MM.1S (cell line): Measurements from ENCODE around the gene JAML.

Source experiments
- DNase-seq: peaks from one replicate; pipeline ENCODE4 v3.0.0-alpha.2; 2015
- H2AFZ ChIP-seq: fragments of 300-600 bp; sonication (generic); 2 replicates; pipeline ENCODE4 v1.6.0; 2016; ENCODE audit warnings: antibody characterized with exemption, low read length
- H3F3A ChIP-seq: fragments of 300-600 bp; sonication (generic); 2 replicates; pipeline ENCODE4 v1.6.1; 2016; ENCODE audit warnings: mild to moderate bottlenecking, antibody characterized with exemption, low read length, moderate library complexity, mixed read lengths; ENCODE audit not compliant: insufficient read depth
- H3K27ac ChIP-seq: fragments of 300-600 bp; sonication (generic); 2 replicates; pipeline ENCODE4 v1.5.1; 2016; ENCODE audit warnings: mild to moderate bottlenecking, low read length
- H3K27me3 ChIP-seq: fragments of 300-600 bp; sonication (generic); replicated peaks from 2 replicates; pipeline ENCODE4 v1.6.0; 2016; ENCODE audit warnings: low read length; ENCODE audit not compliant: insufficient read depth
- H3K36me3 ChIP-seq: fragments of 300-600 bp; sonication (generic); replicated peaks from 2 replicates; pipeline ENCODE4 v1.6.1; 2016; ENCODE audit warnings: mild to moderate bottlenecking, low read length, mixed read lengths; ENCODE audit not compliant: insufficient read depth
- H3K4me1 ChIP-seq: fragments of 300-600 bp; sonication (generic); 2 replicates; pipeline ENCODE4 v1.6.1; 2016; ENCODE audit warnings: low read length, mixed read lengths
- H3K4me2 ChIP-seq: fragments of 300-600 bp; sonication (generic); 2 replicates; pipeline ENCODE4 v1.6.0; 2016; ENCODE audit warnings: low read depth, low read length
- H3K4me3 ChIP-seq: fragments of 300-600 bp; sonication (generic); 2 replicates; pipeline ENCODE4 v1.5.1; 2016; ENCODE audit warnings: low read length, mixed read lengths
- H3K79me2 ChIP-seq: fragments of 300-600 bp; sonication (generic); 2 replicates; pipeline ENCODE4 v1.6.1; 2016; ENCODE audit warnings: mixed run types, low read length, mixed read lengths
- H3K9ac ChIP-seq: fragments of 300-600 bp; sonication (generic); 2 replicates; pipeline ENCODE4 v1.6.1; 2016; ENCODE audit warnings: low read length, mixed read lengths
- H3K9me2 ChIP-seq: fragments of 300-600 bp; sonication (generic); replicated peaks from 2 replicates; pipeline ENCODE4 v1.6.1; 2016; ENCODE audit warnings: mild to moderate bottlenecking, low read length, mixed read lengths; ENCODE audit not compliant: insufficient read depth
- H3K9me3 ChIP-seq: fragments of 300-600 bp; sonication (generic); replicated peaks from 2 replicates; pipeline ENCODE4 v1.6.1; 2016; ENCODE audit warnings: mild to moderate bottlenecking, low read length, mixed read lengths; ENCODE audit not compliant: insufficient read depth
- H4K20me1 ChIP-seq: fragments of 300-600 bp; sonication (generic); 2 replicates; pipeline ENCODE4 v1.6.1; 2016; ENCODE audit warnings: mild to moderate bottlenecking, low read length, moderate library complexity, mixed read lengths; ENCODE audit not compliant: insufficient read depth
- CTCF ChIP-seq: fragments of 300-600 bp; sonication (generic); IDR thresholded peaks from 2 replicates; pipeline ENCODE4 v1.5.1; 2016; ENCODE audit warnings: antibody characterized with exemption, low read length, mixed read lengths
- EZH2 ChIP-seq: fragments of 300-600 bp; sonication (generic); optimal IDR thresholded peaks from 2 replicates; pipeline ENCODE3; 2017; ENCODE audit warnings: low read depth, mild to moderate bottlenecking, antibody characterized with exemption, low read length, mixed read lengths
- EZH2phosphoT487 ChIP-seq: fragments of 300-600 bp; sonication (generic); IDR thresholded peaks from 2 replicates; pipeline ENCODE4 v1.6.1; 2018; ENCODE audit warnings: antibody characterized with exemption, low read length

The JAML gene

DNA sequence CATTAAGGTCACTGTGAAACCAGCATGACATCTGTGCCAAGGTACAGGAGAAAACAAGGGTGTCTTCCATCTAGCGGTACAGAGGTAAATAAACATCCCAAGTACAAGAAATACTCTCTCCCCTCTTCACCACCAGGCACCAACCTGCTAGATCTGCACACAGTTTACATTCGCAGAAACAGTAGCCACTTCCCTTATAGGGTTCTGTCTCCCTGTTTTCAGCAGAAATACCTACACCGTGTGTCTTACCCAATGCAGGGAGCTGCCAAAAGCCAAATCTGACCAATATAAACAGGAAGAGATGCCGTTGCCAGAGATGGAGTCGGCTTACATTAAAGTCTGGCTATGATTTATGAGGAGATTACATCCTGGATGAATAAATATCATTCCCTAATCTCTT is 73.4 kb downstream of the JAML start:
- H4K20me1 ChIP-seq = no peaks in the 10 kb centered on the region
- no peak overlapping the region for H3K4me3 ChIP-seq
- TF ChIP-seq EZH2phosphoT487 (no peak), EZH2 (no peak), CTCF (no peak)
- no peak overlapping the region for H3K27ac ChIP-seq
- no peak overlapping the region for H2AFZ ChIP-seq
- no peaks in the 10 kb centered on the region; the same call in 1 of the 2 replicates for H3K4me1 ChIP-seq
- H3K9ac ChIP-seq = no peak overlapping the region
- H3K36me3 ChIP-seq = no peaks in the 10 kb centered on the region
- H3K27me3 ChIP-seq = peaks cover 79% of the 10 kb centered on the region
- H3K79me2 ChIP-seq = no peaks in the 10 kb centered on the region
- DNase-seq = no peak
- H3K9me3 ChIP-seq = no peaks in the 10 kb centered on the region
- H3K9me2 ChIP-seq = no peaks in the 10 kb centered on the region
- no peaks in the 10 kb centered on the region for H3F3A ChIP-seq
- H3K4me2 ChIP-seq = no peak overlapping the region

- no peaks in the 10 kb centered on the region for H3K9me3 ChIP-seq
- H3K9ac ChIP-seq = no peak overlapping the region
- TF ChIP-seq EZH2phosphoT487 = no peak
- TF ChIP-seq EZH2 = no peak
- TF ChIP-seq CTCF = no peak
Observed at GRCh38 chr11:118149493-118149892, 75.3 kb downstream of the JAML start.

DNA sequence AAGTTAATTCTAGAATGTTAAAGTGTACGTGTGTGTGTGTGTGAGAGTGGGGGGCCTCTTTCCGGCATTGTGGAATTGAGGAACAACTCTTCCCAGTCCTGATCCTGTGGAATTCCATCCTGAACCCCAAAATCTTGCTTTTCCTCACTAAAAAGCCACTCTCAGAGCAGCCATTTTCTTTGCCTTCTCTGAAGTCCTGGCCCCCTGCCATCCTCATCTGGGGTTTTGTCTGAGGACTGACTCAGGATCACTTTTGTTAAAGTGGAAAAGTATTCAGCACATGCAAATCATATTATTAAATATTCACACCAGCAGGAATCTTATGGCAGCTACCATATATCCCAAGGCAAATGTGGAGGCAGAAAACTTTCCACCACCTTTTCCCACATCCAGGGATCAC is 76.0 kb downstream of the JAML start:
- TF ChIP-seq EZH2phosphoT487 (no peak), EZH2 (no peak), CTCF (no peak)
- H3K36me3 ChIP-seq = no peaks in the 10 kb centered on the region
- no peaks in the 10 kb centered on the region for H3K9me2 ChIP-seq
- H4K20me1 ChIP-seq = no peaks in the 10 kb centered on the region
- H3K4me2 ChIP-seq = no peak overlapping the region
- DNase-seq = no peak
- H3K9ac ChIP-seq = no peak overlapping the region
- H2AFZ ChIP-seq = no peak overlapping the region
- peaks cover 67% of the 10 kb centered on the region for H3K27me3 ChIP-seq
- no peaks in the 10 kb centered on the region; the same call in 1 of the 2 replicates for H3K4me1 ChIP-seq
- H3K9me3 ChIP-seq = no peaks in the 10 kb centered on the region
- H3K4me3 ChIP-seq = no peak overlapping the region
- no peaks in the 10 kb centered on the region for H3K79me2 ChIP-seq
- no peaks in the 10 kb centered on the region for H3F3A ChIP-seq
- H3K27ac ChIP-seq = no peak overlapping the region

More at GRCh38 chr11:118149493-118149892, 75.3 kb downstream of the JAML start:
- H3K27me3 ChIP-seq = peaks cover 67% of the 10 kb centered on the region
- no peak overlapping the region for H3K27ac ChIP-seq
- no peak overlapping the region for H2AFZ ChIP-seq
- H4K20me1 ChIP-seq = no peaks in the 10 kb centered on the region
- no peaks in the 10 kb centered on the region for H3K36me3 ChIP-seq
- H3F3A ChIP-seq = no peaks in the 10 kb centered on the region
- no peak overlapping the region for H3K4me2 ChIP-seq
- H3K4me3 ChIP-seq = no peak overlapping the region
- H3K79me2 ChIP-seq = no peaks in the 10 kb centered on the region
- H3K9me2 ChIP-seq = no peaks in the 10 kb centered on the region
- no peaks in the 10 kb centered on the region; the same call in 1 of the 2 replicates for H3K4me1 ChIP-seq
- no peak for DNase-seq
